Spinal cord (tissue), 10 donors: ENCODE measurements around the gene MGME1. TPM values are rescaled to one million over a fixed set of nuclear protein-coding genes. Genes with fewer than 3 reads are reported as not detected.
A peak's percentile ranks its signal among the peaks of the same experiment; 100 is the strongest.

Experiments
- DNase-seq, 6 donors: peaks; one replicate each; pipeline versions ENCODE4 v3.0.0 to v3.0.0-alpha.2; 2013 to 2015; ENCODE audit warnings: low spot score in 6 of 6, low read depth in 4 of 6
- H3K27ac ChIP-seq: one replicate; pipeline ENCODE4 v1.5.1; 2013; ENCODE audit warnings: low read depth, low read length, control low read depth
- H3K27me3 ChIP-seq: one replicate; pipeline ENCODE4 v1.6.1; 2013; ENCODE audit warnings: low read length; ENCODE audit not compliant: control insufficient read depth, insufficient read depth
- H3K36me3 ChIP-seq: one replicate; pipeline ENCODE4 v1.6.1; 2013; ENCODE audit warnings: low read length; ENCODE audit not compliant: control insufficient read depth, insufficient read depth
- H3K4me1 ChIP-seq: one replicate; pipeline ENCODE4 v1.6.1; 2013; ENCODE audit warnings: low read length; ENCODE audit not compliant: control insufficient read depth, insufficient read depth
- H3K4me3 ChIP-seq: one replicate; pipeline ENCODE4 v1.5.1; 2013; ENCODE audit warnings: low read depth, low read length, control low read depth
- H3K9me3 ChIP-seq: one replicate; pipeline ENCODE4 v1.6.1; 2013; ENCODE audit warnings: low read length; ENCODE audit not compliant: control insufficient read depth, insufficient read depth
- WGBS: methylation state at CpG from one replicate; pipeline ENCODE4 v1.1.5; 2013; ENCODE audit warnings: missing lambda C conversion rate; ENCODE audit not compliant: insufficient coverage; 5-methylcytosine and 5-hydroxymethylcytosine counted together
- polyA plus RNA-seq, 2 donors: library from polyadenylated mRNA; unstranded; fragments of 120-200 nt; gene quantifications; one replicate each; pipeline ENCODE4 v1.2.1, GENCODE V29; 2013; ENCODE audit not compliant: insufficient read length in 2 of 2
- total RNA-seq, 2 donors: library from RNA; depleted of rRNA in 1 of 2; stranded (reverse); fragments of 120-200 nt in 1 of 2; fragments of >200 nt in 1 of 2; gene quantifications; one replicate each; pipeline versions ENCODE4 v1.2.3 to v1.2.4, GENCODE V29; 2013 to 2014
- donor health status: healthy.

MGME1 gene
- total and polyA plus RNA-seq, 4 donors, result 14.3 to 23.1 (median 17.5) TPM

DNA sequence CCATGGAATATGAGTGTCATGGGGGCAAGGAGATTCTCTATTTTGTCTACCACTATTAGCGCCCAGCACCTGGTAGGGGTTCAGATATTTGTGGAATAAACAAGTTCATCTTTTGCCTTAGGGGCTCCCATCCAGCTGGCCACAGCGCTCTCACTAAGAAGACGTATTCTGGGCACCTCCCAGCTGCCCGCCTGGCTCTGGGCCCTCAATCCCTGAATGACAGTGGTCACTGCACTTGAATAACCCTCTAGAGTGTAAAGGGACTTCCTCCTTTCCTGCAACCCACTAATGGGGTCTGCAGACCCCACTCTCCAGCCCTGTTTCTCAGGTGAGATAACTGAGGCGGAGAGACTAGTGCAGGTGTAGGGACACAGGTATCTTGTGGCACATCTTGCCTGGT lies 36.4 kb upstream of the MGME1 start:
- H3K27me3 ChIP-seq, result no peaks in the 10 kb centered on the region
- H3K4me3 ChIP-seq, result no peak overlapping the region
- no peak overlapping the region for H3K27ac ChIP-seq
- H3K4me1 ChIP-seq, result peaks cover 38% of the 10 kb centered on the region
- H3K9me3 ChIP-seq, result no peaks in the 10 kb centered on the region
- WGBS, result 64% methylated on average over 4 of the region's 5 CpGs
- no peak for DNase-seq
- H3K36me3 ChIP-seq, result no peaks in the 10 kb centered on the region

GRCh38 chr20:17933121-17933520 lies 35.7 kb upstream of the MGME1 start:
- Histone ChIP-seq H3K4me1 (peaks cover 42% of the 10 kb centered on the region), H3K27ac (no peak overlapping the region), H3K4me3 (no peak overlapping the region), H3K9me3 (no peaks in the 10 kb centered on the region), H3K27me3 (no peaks in the 10 kb centered on the region), H3K36me3 (no peaks in the 10 kb centered on the region)
- no peak for DNase-seq
- 71% methylated on average over 1 of the region's 1 CpG for WGBS

DNA sequence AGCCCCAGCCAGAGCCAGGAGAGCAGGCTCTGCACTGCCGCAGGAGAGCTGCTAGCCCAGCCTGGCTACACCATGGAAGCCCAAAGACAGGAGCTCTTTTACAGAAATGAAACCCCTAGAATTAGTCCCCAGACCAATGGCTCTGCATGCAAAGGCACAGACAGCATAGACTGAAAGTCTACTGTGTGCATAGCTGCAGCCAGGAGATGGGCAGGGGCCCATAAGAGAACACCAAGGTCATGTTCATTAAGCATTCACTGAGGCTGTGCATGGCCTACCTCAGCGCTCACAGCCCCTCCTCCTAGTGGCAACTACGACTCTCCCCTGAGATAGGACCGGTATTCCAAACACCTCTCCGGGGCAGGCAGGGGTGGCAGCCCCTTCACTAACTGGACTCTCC lies 35.1 kb upstream of the MGME1 start:
- Histone ChIP-seq H3K27me3 (no peaks in the 10 kb centered on the region), H3K4me1 (peaks cover 46% of the 10 kb centered on the region), H3K27ac (peak overlapping the region; percentile 10), H3K4me3 (no peak overlapping the region), H3K36me3 (no peaks in the 10 kb centered on the region), H3K9me3 (no peaks in the 10 kb centered on the region)
- DNase-seq, result peak in 1 of 6 donors; percentile 3
- 50% methylated on average over 5 of the region's 5 CpGs for WGBS

DNA sequence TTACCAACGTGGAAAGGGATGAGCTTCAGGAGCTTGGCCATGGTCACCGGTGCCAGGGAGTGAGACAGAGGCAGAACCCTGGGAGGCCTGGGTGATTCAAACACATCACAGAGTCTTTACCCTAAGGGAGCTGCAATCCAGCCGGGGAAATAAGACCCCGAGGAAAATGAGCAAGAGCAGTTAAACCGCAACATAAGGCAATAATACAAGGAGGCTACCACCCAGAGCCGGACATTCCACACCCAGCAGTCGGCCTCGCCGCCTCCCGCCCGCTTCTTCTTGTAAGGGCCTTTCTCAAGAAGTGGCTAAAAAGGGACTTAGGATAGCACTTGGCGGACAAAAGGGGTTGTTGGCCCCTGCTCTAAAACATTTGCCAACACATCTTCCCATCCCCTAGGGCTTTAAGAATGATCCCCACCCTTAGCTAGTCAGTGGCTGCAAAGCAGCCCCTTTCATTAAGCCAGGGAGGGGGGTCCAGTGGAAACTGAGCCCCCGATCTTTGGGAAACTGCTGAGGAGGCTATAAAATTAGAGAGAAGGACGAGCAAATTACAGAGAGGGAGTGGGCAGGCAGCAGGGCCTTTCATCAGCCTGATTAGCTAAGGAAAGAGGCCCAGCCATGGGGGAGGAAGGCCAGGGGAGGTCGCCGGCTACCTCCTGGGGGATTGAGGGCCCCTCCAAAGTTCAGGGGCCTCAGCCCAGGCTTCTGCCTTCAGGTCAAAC lies 34.5 kb upstream of the MGME1 start:
- DNase-seq, result no peak
- H3K27me3 ChIP-seq, result no peaks in the 10 kb centered on the region
- no peak overlapping the region for H3K27ac ChIP-seq
- 50% methylated on average over 15 of the region's 16 CpGs for WGBS
- H3K4me1 ChIP-seq, result peaks cover 52% of the 10 kb centered on the region
- H3K4me3 ChIP-seq, result no peak overlapping the region
- H3K9me3 ChIP-seq, result no peaks in the 10 kb centered on the region
- H3K36me3 ChIP-seq, result no peaks in the 10 kb centered on the region

DNA sequence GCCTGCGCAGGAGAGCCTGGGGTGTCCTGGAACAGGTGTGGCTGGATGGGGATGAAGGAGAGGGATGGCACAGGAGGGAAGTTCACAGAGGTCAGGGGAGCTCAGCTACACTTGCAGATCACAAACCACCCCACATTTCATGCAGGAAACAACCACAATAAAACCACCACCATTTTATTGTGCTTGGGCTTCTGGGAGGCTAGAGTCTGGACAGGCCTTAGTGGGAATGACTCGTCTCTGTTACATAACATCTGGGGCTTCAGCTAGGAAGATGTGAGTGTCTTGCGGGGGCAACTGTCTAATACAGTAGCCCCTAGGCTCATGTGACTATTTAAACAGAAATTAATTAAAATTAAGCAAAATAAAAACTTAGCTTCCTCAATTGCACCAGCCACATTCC lies 33.6 kb upstream of the MGME1 start:
- no peak overlapping the region for H3K4me3 ChIP-seq
- no peaks in the 10 kb centered on the region for H3K27me3 ChIP-seq
- H3K27ac ChIP-seq, result no peak overlapping the region
- H3K4me1 ChIP-seq, result peaks cover 55% of the 10 kb centered on the region
- no CpG with 5 or more reads among the region's 3 CpGs for WGBS
- H3K36me3 ChIP-seq, result peaks cover 5% of the 10 kb centered on the region
- no peak for DNase-seq
- H3K9me3 ChIP-seq, result no peaks in the 10 kb centered on the region

- Histone ChIP-seq H3K27me3 (no peaks in the 10 kb centered on the region), H3K9me3 (no peaks in the 10 kb centered on the region), H3K36me3 (peaks cover 7% of the 10 kb centered on the region), H3K4me1 (peaks cover 55% of the 10 kb centered on the region), H3K27ac (no peak overlapping the region), H3K4me3 (no peak overlapping the region)
- 84% methylated on average over 7 of the region's 9 CpGs for WGBS
- DNase-seq, result no peak
Observed at GRCh38 chr20:17935761-17936160, 33.1 kb upstream of the MGME1 start.

GRCh38 chr20:17936286-17936760 lies 32.5 kb upstream of the MGME1 start:
- no peak overlapping the region for H3K4me3 ChIP-seq
- DNase-seq, result peak in 1 of 6 donors; percentile 24
- no peaks in the 10 kb centered on the region for H3K27me3 ChIP-seq
- no peaks in the 10 kb centered on the region for H3K9me3 ChIP-seq
- H3K27ac ChIP-seq, result no peak overlapping the region
- peaks cover 8% of the 10 kb centered on the region for H3K36me3 ChIP-seq
- 69% methylated on average over 6 of the region's 8 CpGs for WGBS
- H3K4me1 ChIP-seq, result peaks cover 55% of the 10 kb centered on the region

DNA sequence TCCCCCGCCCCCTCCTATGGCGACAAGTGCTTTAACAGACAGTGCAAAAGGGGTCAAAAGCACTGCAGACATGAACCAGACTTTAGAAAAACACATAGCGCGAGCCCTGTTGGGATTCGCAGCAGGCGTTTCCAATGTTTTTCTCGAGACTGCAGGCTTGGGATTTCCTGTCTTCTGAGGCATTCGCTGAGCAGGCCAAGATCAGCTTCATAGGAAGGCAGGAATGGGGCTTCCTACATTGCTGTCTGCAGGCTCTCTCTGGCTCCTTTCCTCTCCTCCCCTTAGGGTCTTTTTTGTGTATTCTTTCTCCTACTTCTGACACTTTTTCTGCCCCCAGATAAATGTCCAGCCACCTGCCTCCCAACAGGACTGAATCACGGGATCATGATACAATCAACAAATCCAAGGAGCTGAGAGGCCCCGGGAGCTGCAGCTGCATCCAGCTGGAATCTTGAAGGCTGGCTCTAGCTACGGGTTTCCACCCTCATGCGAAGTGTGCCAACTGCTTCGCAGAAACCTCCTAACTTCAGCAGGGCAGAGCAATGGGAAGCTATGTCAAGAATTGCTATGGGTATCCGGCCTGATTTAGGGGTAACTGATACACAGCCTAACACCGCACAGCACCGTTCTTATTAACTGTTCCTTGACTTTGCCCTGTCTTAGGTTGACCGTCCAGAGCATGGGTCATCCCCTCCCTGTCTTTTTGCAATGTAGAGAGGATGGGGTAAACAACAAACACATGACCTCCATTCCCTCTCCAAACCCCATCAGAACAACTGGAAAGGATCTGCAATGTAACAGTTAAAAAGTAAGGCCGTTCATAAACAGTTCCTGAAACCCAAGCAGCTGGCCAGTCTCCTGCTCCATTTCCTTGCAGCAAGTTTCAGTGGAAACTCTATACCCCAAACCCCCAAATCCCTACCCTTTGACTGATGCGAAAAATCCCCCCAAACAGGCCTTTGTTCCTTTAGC lies 31.8 kb upstream of the MGME1 start:
- H3K4me3 ChIP-seq, result no peak overlapping the region
- no peak overlapping the region for H3K27ac ChIP-seq
- WGBS, result 35% methylated on average over 11 of the region's 19 CpGs
- H3K27me3 ChIP-seq, result no peaks in the 10 kb centered on the region
- peak in 2 of 6 donors; percentile 42 to 85 for DNase-seq
- H3K9me3 ChIP-seq, result no peaks in the 10 kb centered on the region
- peaks cover 55% of the 10 kb centered on the region for H3K4me1 ChIP-seq
- H3K36me3 ChIP-seq, result peaks cover 13% of the 10 kb centered on the region

- peak in 3 of 6 donors; percentile 47 to 90 (median 78) for DNase-seq
- H3K4me3 ChIP-seq, result no peak overlapping the region
- no peak overlapping the region for H3K27ac ChIP-seq
- peaks cover 25% of the 10 kb centered on the region for H3K36me3 ChIP-seq
- 17% methylated on average over 6 of the region's 13 CpGs for WGBS
- peaks cover 37% of the 10 kb centered on the region for H3K4me1 ChIP-seq
- no peaks in the 10 kb centered on the region for H3K27me3 ChIP-seq
- no peaks in the 10 kb centered on the region for H3K9me3 ChIP-seq
Observed at GRCh38 chr20:17938871-17939619, 29.8 kb upstream of the MGME1 start.
